ENCODE data around the gene HBB. TPM values are rescaled to one million over a fixed set of nuclear protein-coding genes. Genes with fewer than 3 reads are reported as not detected.

Gene HBB
- total RNA-seq, 1 experiment from 2014 or later: not detected

- Histone ChIP-seq H3K4me1 (no peaks in the 10 kb centered on the region), H3K36me3 (ENCODE audit: control insufficient read depth, insufficient read depth, low read length) (no peaks in the 10 kb centered on the region), H3K27me3 (replicated peaks; ENCODE audit: control insufficient read depth, insufficient read depth, low read length) (no peaks in the 10 kb centered on the region), H3K4me3 (ENCODE audit: low read depth, low read length) (no peak within 1 kb of the TSS), H3K9me3 (no peaks in the 10 kb centered on the region)
- no peaks in the 10 kb centered on the region for H3K4me1 Mint-ChIP-seq (ENCODE audit: low read depth, unreplicated experiment)
- ChIA-PET POLR2A (no interaction called here), CTCF (no interaction called here)
- H3K36me3 Mint-ChIP-seq (ENCODE audit: insufficient read depth, unreplicated experiment): no peaks in the 10 kb centered on the region
- no peak for DNase-seq
- intact Hi-C loops (cut with micrococcal nuclease; ENCODE audit: unreplicated experiment): no loop called here
- BruUV-seq (replicated peaks): no TSS peak
- H3K9me3 Mint-ChIP-seq (ENCODE audit: unreplicated experiment): no peaks in the 10 kb centered on the region
- peaks cover 13% of the 10 kb centered on the region for H3K27me3 Mint-ChIP-seq (ENCODE audit: insufficient read depth, unreplicated experiment)
- TF ChIP-seq, protein P1, sequence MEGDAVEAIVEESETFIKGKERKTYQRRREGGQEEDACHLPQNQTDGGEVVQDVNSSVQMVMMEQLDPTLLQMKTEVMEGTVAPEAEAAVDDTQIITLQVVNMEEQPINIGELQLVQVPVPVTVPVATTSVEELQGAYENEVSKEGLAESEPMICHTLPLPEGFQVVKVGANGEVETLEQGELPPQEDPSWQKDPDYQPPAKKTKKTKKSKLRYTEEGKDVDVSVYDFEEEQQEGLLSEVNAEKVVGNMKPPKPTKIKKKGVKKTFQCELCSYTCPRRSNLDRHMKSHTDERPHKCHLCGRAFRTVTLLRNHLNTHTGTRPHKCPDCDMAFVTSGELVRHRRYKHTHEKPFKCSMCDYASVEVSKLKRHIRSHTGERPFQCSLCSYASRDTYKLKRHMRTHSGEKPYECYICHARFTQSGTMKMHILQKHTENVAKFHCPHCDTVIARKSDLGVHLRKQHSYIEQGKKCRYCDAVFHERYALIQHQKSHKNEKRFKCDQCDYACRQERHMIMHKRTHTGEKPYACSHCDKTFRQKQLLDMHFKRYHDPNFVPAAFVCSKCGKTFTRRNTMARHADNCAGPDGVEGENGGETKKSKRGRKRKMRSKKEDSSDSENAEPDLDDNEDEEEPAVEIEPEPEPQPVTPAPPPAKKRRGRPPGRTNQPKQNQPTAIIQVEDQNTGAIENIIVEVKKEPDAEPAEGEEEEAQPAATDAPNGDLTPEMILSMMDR (IDR thresholded peaks at IDR 0.05; ENCODE audit: insufficient read depth in 1 of 2, low read depth in 1 of 2, low read length in 1 of 2, severe bottlenecking in 1 of 2, unreplicated experiment in 1 of 2): no peak
- no peak within 1 kb of the TSS for H3K4me3 Mint-ChIP-seq (ENCODE audit: unreplicated experiment)
- no peak within 1 kb of the TSS for H3K27ac Mint-ChIP-seq (ENCODE audit: unreplicated experiment)
Measured at GRCh38 chr11:5234381-5234834, 7.5 kb upstream of the HBB start, which contains the start of gene HBD. Gene HBD (minus strand): TSS chr11:5234483. CDS start chr11:5234433, 50 bp downstream.

DNA sequence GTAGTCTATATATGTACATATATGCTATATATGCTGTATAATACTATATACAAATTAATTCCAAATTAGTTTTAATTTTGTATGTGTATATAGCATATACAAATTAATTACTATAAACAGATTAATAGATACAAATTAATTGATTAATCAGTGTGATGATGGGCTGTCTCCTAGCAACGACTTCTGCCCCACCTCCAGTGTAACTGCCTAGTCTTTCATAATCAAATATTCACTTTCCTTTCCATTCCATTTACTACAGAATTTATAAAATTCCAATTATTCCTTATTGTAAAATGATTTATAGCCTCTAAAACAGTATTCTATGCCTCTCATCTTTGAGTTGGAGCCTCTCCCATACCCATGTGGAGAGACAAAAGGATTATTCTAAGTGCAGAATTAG, 6.4 kb upstream of the HBB start:
- no peaks in the 10 kb centered on the region for H3K36me3 Mint-ChIP-seq (ENCODE audit: insufficient read depth, unreplicated experiment)
- H3K27me3 Mint-ChIP-seq (ENCODE audit: insufficient read depth, unreplicated experiment): peaks cover 9% of the 10 kb centered on the region
- Histone ChIP-seq H3K27me3 (replicated peaks; ENCODE audit: control insufficient read depth, insufficient read depth, low read length) (no peaks in the 10 kb centered on the region), H3K4me1 (no peaks in the 10 kb centered on the region), H3K9me3 (no peaks in the 10 kb centered on the region), H3K36me3 (ENCODE audit: control insufficient read depth, insufficient read depth, low read length) (no peaks in the 10 kb centered on the region), H3K4me3 (ENCODE audit: low read depth, low read length) (no peak overlapping the region)
- H3K4me3 Mint-ChIP-seq (ENCODE audit: unreplicated experiment): no peak overlapping the region
- BruUV-seq (replicated peaks): no TSS peak
- H3K4me1 Mint-ChIP-seq (ENCODE audit: low read depth, unreplicated experiment): no peaks in the 10 kb centered on the region
- no peaks in the 10 kb centered on the region for H3K9me3 Mint-ChIP-seq (ENCODE audit: unreplicated experiment)
- intact Hi-C loops (cut with micrococcal nuclease; ENCODE audit: unreplicated experiment): no loop called here
- ChIA-PET CTCF (no interaction called here), POLR2A (no interaction called here)
- TF ChIP-seq, protein P1 (IDR thresholded peaks at IDR 0.05; ENCODE audit: insufficient read depth in 1 of 2, low read depth in 1 of 2, low read length in 1 of 2, severe bottlenecking in 1 of 2, unreplicated experiment in 1 of 2): no peak
- H3K27ac Mint-ChIP-seq (ENCODE audit: unreplicated experiment): no peak overlapping the region
- no peak for DNase-seq

GRCh38 chr11:5232821-5233220, 6.0 kb upstream of the HBB start:
- Mint-ChIP-seq H3K27me3 (ENCODE audit: insufficient read depth, unreplicated experiment) (peaks cover 9% of the 10 kb centered on the region), H3K9me3 (ENCODE audit: unreplicated experiment) (no peaks in the 10 kb centered on the region), H3K27ac (ENCODE audit: unreplicated experiment) (no peak overlapping the region), H3K4me1 (ENCODE audit: low read depth, unreplicated experiment) (no peaks in the 10 kb centered on the region), H3K36me3 (ENCODE audit: insufficient read depth, unreplicated experiment) (no peaks in the 10 kb centered on the region), H3K4me3 (ENCODE audit: unreplicated experiment) (no peak overlapping the region)
- Histone ChIP-seq H3K27me3 (replicated peaks; ENCODE audit: control insufficient read depth, insufficient read depth, low read length) (no peaks in the 10 kb centered on the region), H3K4me3 (ENCODE audit: low read depth, low read length) (no peak overlapping the region), H3K4me1 (no peaks in the 10 kb centered on the region), H3K36me3 (ENCODE audit: control insufficient read depth, insufficient read depth, low read length) (no peaks in the 10 kb centered on the region), H3K9me3 (no peaks in the 10 kb centered on the region)
- intact Hi-C loops (cut with micrococcal nuclease; ENCODE audit: unreplicated experiment): no loop called here
- POLR2A ChIA-PET: no interaction called here
- no TSS peak for BruUV-seq (replicated peaks)
- DNase-seq: no peak
- TF ChIP-seq, protein P1 (IDR thresholded peaks at IDR 0.05; ENCODE audit: insufficient read depth in 1 of 2, low read depth in 1 of 2, low read length in 1 of 2, severe bottlenecking in 1 of 2, unreplicated experiment in 1 of 2): no peak
- CTCF ChIA-PET: no interaction called here

All from Caco-2 (cell line).